ENCODE results near the gene ZC3H11A. TPM values are rescaled to one million over a fixed set of nuclear protein-coding genes. Genes with fewer than 3 reads are reported as not detected.

Gene ZC3H11A
- total RNA-seq, 1 donor from 2014 or later = 91.6 TPM

GRCh38 chr1:203772836-203773235 is 22.6 kb upstream of the ZC3H11A start:
- no peak for DNase-seq
- H3K4me1 Mint-ChIP-seq = peaks cover 19% of the 10 kb centered on the region
- H3K4me3 Mint-ChIP-seq = no peak overlapping the region
- intact Hi-C loops (cut with micrococcal nuclease) = no loop called here
- peaks cover 56% of the 10 kb centered on the region for H3K36me3 Mint-ChIP-seq (ENCODE audit: low read depth)
- TF ChIP-seq, protein P1, sequence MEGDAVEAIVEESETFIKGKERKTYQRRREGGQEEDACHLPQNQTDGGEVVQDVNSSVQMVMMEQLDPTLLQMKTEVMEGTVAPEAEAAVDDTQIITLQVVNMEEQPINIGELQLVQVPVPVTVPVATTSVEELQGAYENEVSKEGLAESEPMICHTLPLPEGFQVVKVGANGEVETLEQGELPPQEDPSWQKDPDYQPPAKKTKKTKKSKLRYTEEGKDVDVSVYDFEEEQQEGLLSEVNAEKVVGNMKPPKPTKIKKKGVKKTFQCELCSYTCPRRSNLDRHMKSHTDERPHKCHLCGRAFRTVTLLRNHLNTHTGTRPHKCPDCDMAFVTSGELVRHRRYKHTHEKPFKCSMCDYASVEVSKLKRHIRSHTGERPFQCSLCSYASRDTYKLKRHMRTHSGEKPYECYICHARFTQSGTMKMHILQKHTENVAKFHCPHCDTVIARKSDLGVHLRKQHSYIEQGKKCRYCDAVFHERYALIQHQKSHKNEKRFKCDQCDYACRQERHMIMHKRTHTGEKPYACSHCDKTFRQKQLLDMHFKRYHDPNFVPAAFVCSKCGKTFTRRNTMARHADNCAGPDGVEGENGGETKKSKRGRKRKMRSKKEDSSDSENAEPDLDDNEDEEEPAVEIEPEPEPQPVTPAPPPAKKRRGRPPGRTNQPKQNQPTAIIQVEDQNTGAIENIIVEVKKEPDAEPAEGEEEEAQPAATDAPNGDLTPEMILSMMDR (IDR thresholded peaks at IDR 0.05) = no peak
- ChIA-PET POLR2A (no interaction called here), CTCF (interaction anchor here (1.7 kb wide), 1 partner anchor 71 kb away, joined by 6 read pairs; no protein-coding TSS in a partner anchor)
- ATAC-seq (ENCODE audit: low read depth) = no peak
- H3K9me3 Mint-ChIP-seq = no peaks in the 10 kb centered on the region
- no peaks in the 10 kb centered on the region for H3K27me3 Mint-ChIP-seq
- H3K27ac Mint-ChIP-seq = no peak overlapping the region

- ChIA-PET POLR2A (no interaction called here), CTCF (interaction anchor here (0.9 to 2.1 kb wide), 4 partner anchors 15 to 273 kb away, joined by 3 to 7 read pairs (median 5); no protein-coding TSS in a partner anchor)
- intact Hi-C loops (cut with micrococcal nuclease) = loop anchor here (2.0 to 5.0 kb wide), 2 partner anchors 74 to 272 kb away; no protein-coding TSS in a partner anchor
- no peaks in the 10 kb centered on the region for H3K27me3 Mint-ChIP-seq
- H3K36me3 Mint-ChIP-seq (ENCODE audit: low read depth) = peaks cover 36% of the 10 kb centered on the region
- no peak overlapping the region for H3K4me3 Mint-ChIP-seq
- peaks cover 12% of the 10 kb centered on the region for H3K4me1 Mint-ChIP-seq
- no peak overlapping the region for H3K27ac Mint-ChIP-seq
- no peaks in the 10 kb centered on the region for H3K9me3 Mint-ChIP-seq
- TF ChIP-seq, protein P1 (IDR thresholded peaks at IDR 0.05) = no peak
- DNase-seq (no peak), ATAC-seq (ENCODE audit: low read depth) (peak; percentile 37)
Observed at GRCh38 chr1:203776636-203777035, 18.8 kb upstream of the ZC3H11A start.

GRCh38 chr1:203777596-203777995 is 17.8 kb upstream of the ZC3H11A start:
- CTCF ChIA-PET = interaction anchor here (0.9 to 1.7 kb wide), 2 partner anchors 185 to 274 kb away, joined by 4 to 7 read pairs; no protein-coding TSS in a partner anchor
- intact Hi-C loops (cut with micrococcal nuclease) = loop anchor here (2.0 to 5.0 kb wide), 2 partner anchors 75 to 273 kb away; no protein-coding TSS in a partner anchor
- H3K4me1 Mint-ChIP-seq = peaks cover 12% of the 10 kb centered on the region
- peaks cover 30% of the 10 kb centered on the region for H3K36me3 Mint-ChIP-seq (ENCODE audit: low read depth)
- DNase-seq (no peak), ATAC-seq (ENCODE audit: low read depth) (no peak)
- no peaks in the 10 kb centered on the region for H3K27me3 Mint-ChIP-seq
- no peak overlapping the region for H3K27ac Mint-ChIP-seq
- H3K4me3 Mint-ChIP-seq = no peak overlapping the region
- TF ChIP-seq, protein P1 (IDR thresholded peaks at IDR 0.05) = no peak
- H3K9me3 Mint-ChIP-seq = no peaks in the 10 kb centered on the region
- POLR2A ChIA-PET = interaction anchor here (0.7 kb wide), 2 partner anchors 48 to 420 kb away, joined by 3 to 5 read pairs; no protein-coding TSS in a partner anchor

GRCh38 chr1:203778146-203778545 is 17.3 kb upstream of the ZC3H11A start:
- CTCF ChIA-PET = interaction anchor here (1.7 kb wide), 1 partner anchor 275 kb away, joined by 7 read pairs; no protein-coding TSS in a partner anchor
- POLR2A ChIA-PET = no interaction called here
- Mint-ChIP-seq H3K9me3 (no peaks in the 10 kb centered on the region), H3K4me3 (no peak overlapping the region), H3K27ac (no peak overlapping the region), H3K36me3 (ENCODE audit: low read depth) (peaks cover 28% of the 10 kb centered on the region), H3K27me3 (no peaks in the 10 kb centered on the region), H3K4me1 (peaks cover 12% of the 10 kb centered on the region)
- intact Hi-C loops (cut with micrococcal nuclease) = loop anchor here (5.0 kb wide), 1 partner anchor 76 kb away; no protein-coding TSS in a partner anchor
- TF ChIP-seq, protein P1 (IDR thresholded peaks at IDR 0.05) = no peak
- no peak for DNase-seq
- no peak for ATAC-seq (ENCODE audit: low read depth)

DNA sequence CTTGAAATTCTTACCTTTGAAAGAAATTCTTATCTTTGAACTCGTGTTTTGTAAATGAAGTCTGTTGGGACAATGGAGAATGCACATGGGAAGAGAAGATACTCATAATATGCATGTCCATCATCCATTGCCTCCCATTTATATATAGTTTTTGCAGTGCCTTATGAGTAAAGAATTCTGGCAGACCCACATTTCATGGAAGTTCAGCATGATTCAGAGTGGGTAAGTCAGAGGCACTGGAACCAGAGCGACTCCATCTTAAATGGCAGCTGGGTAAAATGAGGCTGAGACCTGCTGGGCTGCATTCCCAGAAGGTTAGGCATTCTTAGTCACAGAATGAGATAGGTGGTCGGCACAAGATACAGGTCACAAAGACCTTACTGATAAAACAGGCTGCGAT is 16.6 kb upstream of the ZC3H11A start:
- CTCF ChIA-PET = no interaction called here
- no peak for ATAC-seq (ENCODE audit: low read depth)
- POLR2A ChIA-PET = no interaction called here
- H3K36me3 Mint-ChIP-seq (ENCODE audit: low read depth) = peaks cover 24% of the 10 kb centered on the region
- TF ChIP-seq, protein P1 (IDR thresholded peaks at IDR 0.05) = no peak
- DNase-seq = no peak
- no peaks in the 10 kb centered on the region for H3K27me3 Mint-ChIP-seq
- peaks cover 12% of the 10 kb centered on the region for H3K4me1 Mint-ChIP-seq
- H3K27ac Mint-ChIP-seq = no peak overlapping the region
- H3K9me3 Mint-ChIP-seq = no peaks in the 10 kb centered on the region
- no peak overlapping the region for H3K4me3 Mint-ChIP-seq
- intact Hi-C loops (cut with micrococcal nuclease) = loop anchor here (5.0 kb wide), 1 partner anchor 76 kb away; no protein-coding TSS in a partner anchor
